Embryonic facial prominence (tissue), 1 donor: ENCODE measurements around the gene PPP1R10.
A peak's percentile ranks its signal among the peaks of the same experiment; 100 is the strongest.
"Not testable (repeated sequence)": the region's sequence is repeated elsewhere in the genome, so short reads cannot be mapped to it uniquely, and the experiment has no call there.

Experiments used
- DNase-seq: peaks from one replicate; pipeline ENCODE4 v3.0.0-alpha.2; 2016; ENCODE audit errors: extremely low spot score

Gene PPP1R10

GRCh38 chr6:30616811-30617564 is at the start of gene PPP1R10:
PPP1R10 (minus strand) TSS chr6:30617243; CDS start chr6:30609944, 7,299 bp downstream.
- DNase-seq = peak; percentile 100

GRCh38 chr6:30666300-30666699 is 49.3 kb upstream of the PPP1R10 start:
- not testable (repeated sequence) for DNase-seq

- no peak for DNase-seq
Measured at GRCh38 chr6:30664994-30665767, 48.1 kb upstream of the PPP1R10 start.

- DNase-seq = not testable (repeated sequence)
Measured at GRCh38 chr6:30657922-30658321, 40.9 kb upstream of the PPP1R10 start.

DNA sequence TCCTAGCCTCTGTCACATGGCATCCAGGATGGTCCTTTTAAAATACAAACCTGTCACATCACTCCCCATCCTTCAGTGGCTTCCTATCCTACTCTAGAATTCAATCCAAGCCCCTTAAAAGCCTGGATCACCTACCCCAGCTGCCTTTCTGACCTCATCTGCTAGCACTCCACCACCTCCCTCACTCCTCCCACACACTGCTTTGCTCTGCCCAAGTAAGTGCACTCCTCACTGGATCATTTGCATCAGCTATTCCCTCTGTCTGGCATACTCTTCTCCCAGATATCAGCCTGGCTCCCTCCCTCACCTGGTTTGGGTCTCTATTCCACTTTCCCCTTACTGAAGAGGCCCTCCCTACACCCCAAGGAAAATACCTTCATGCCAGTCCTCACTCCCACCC is 40.4 kb upstream of the PPP1R10 start:
- DNase-seq = no peak

DNA sequence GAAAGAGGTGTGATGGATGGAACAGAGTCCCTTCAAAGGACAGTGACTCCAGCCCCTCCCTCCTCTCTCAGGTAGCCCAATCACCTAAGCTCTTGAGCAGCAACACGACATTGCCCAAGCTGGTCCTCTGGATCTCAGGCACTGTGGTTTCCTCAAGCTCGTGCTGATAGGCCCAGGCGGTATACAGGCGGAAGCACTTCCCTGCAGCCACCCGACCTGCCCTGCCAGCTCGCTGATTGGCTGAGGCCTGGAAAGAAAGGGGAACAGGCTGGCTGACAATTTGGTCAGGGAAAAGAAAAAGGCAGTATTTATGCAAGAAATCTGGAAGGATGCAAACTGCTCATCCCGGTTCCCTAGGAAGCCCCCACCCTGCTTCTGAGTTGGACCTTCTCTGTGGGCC is 39.5 kb upstream of the PPP1R10 start:
- DNase-seq = no peak

- DNase-seq = no peak
Measured at GRCh38 chr6:30655743-30656094, 38.7 kb upstream of the PPP1R10 start.

DNA sequence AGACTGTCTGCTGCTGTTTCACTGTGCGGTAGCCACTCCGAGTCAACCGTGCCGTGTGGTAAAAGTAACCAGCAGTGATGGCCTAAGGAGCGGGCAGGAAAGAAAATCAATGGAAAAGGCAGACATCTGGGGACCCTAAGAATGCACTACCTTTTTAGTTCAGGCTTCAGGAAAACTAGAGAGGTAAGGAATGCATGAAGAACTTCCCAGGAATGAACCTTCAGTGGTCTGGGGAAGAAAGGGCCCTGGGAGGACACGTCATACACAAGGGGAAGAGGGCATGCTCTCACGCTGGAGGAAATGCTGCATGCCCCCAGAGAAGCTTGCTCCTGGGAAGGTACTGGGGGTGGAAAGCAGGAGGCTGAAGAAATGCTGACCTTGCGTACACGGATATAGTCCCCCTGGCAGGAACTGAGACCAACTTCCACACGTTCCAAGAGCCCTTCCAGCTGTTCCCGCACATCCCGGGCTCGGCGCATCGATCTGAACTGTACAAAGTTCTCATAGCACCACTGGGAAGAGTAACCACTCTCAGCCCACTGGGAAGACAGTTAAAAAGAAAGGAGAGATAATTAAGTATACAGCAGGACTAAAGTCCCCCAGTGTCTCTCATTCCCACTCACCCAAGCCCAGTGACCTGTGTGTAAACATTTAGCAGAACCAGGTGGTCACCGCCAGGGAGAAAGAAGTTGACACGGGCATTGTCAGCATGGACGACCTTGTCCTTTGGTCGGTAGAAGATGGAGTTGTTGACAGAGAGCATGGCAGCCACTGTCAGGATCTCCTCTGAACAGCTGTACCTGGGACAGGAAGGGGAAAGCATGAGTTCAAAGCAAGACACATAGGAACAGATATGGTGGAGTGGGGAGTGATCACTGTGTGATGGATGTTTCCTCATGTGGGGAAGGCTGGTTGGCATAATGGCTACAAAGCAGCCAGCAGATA is 38.0 kb upstream of the PPP1R10 start:
- DNase-seq = no peak

DNA sequence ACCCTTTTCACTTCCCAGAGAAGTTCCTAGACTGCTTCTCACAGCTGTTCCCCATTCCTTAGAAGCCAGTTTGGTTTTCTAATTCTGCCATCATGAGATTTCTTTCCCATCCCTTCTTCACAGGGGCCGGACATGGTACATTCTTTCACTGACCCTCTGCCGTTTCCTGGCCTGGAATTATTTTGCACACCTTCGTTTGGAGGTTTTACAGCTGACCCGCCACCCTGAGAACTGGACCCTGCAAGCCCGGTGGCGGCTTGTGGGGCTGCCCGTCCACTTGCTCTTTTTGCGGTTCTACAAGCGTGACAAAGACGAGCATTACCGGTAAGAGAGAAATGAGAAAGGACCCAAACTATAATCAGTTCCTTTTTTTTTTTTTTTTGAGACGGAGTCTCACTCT is 34.1 kb upstream of the PPP1R10 start:
- no peak for DNase-seq

- DNase-seq = no peak
Measured at GRCh38 chr6:30647242-30648116, 30.4 kb upstream of the PPP1R10 start.

GRCh38 chr6:30646450-30647241 is 29.6 kb upstream of the PPP1R10 start, which contains the start of gene C6orf136:
C6orf136 (plus strand) TSS chr6:30647133; CDS start chr6:30647232, 99 bp downstream.
- peak; percentile 85 for DNase-seq

DNA sequence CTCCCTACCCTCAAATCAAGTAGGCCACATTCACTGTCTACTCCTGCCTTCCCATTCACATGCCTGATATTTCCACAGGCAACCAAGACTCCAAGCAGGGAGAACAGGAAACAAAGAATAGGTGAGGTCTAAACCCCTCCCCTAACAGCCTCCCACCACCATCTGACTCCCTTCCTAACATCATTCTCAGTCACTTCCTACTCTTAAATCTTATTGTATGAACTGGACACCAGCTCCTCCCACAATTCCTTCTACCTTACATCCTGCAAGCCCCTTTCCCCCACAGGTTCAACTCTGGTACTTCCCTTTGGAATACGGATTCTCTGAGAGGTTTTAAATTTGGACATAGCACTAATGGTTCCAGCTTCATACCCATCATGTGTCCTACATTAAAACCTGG is 28.9 kb upstream of the PPP1R10 start:
- no peak for DNase-seq

GRCh38 chr6:30644769-30645168 is 27.7 kb upstream of the PPP1R10 start:
- DNase-seq = no peak

DNA sequence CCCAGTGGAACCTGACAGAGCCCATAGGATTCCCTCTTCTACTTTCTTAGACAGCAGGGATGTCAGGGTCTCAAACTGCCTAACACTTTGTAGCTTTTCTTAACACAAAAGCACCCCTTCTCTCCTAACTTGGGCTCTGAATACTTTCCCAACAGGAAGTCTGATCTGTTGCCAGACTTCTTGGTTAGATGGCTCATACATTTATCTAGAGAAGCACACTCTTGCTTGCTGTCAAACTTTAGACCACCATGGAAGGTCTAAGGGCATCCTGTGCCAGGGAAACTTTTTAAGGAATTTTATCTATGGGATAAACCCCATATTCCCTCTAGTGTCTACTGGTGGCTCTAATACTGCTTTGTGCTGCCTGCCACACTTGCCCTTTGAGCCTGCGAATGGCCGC is 26.6 kb upstream of the PPP1R10 start:
- no peak for DNase-seq

GRCh38 chr6:30641048-30641447 is 24.0 kb upstream of the PPP1R10 start:
- DNase-seq = no peak

DNA sequence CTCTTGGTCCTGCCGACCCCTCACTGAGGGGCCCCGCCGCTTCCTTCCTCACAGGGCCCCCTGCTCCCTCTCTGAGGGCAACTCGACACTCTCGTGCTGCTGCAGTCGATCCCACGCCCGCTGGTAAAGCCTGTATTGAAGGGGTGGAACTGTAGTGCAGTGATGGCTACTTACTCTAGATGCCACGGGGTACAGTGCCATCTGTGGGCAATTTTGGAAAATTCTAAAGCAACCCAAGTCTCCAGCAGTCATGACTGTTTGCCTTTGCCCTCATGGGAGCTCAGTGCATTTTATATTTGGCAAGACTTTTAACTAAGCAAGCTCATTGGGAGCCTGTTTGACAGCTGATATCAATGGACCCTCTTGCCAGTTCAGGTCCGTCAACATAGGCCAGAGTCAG is 23.4 kb upstream of the PPP1R10 start:
- DNase-seq = no peak

GRCh38 chr6:30635834-30636233 is 18.8 kb upstream of the PPP1R10 start:
- no peak for DNase-seq

DNA sequence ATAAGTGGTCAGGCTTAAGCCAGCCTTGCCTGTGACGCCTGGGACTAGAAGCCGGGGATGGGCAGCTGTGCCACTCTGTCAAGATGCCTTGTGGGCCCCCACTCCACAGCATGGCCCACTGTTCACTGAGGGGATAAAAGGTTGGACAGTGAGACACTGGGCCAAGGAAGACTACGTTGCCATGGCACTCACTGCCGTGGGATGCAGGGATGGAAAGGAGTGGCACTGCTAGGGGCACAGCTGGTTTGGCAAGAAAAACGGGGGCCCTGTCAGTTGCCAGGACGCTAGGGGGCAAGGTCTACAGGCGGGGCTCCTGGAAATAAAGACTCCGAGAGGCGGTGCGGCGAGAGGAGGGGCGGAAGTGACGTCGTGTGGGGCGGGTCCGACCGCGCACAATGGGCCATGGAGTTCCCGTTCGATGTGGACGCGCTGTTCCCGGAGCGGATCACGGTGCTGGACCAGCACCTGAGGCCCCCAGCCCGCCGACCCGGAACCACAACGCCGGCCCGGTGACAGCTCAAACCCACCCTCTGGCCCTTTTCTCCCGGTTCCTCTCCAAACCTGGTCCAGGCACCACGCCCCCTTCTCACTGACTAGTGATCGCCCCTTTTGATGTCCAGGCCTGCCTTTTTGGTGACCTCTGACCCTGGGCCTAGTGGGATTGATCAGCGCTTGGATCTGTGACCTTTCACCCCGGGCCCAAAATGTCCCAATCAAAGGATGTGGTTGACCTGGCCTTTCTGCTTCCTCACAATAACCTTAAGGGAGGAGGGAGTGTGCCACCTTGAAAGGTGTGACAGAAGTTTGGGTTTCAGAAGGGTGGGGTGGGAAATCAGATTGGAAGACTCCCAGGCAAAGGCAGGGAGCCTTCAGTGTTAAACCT is 9.7 kb upstream of the PPP1R10 start, which contains the start of gene ATAT1:
Gene ATAT1, plus strand, starts transcription at position 391 of the 883 bp plus-strand sequence.
- peak; percentile 89 for DNase-seq

GRCh38 chr6:30625511-30625910 is 8.5 kb upstream of the PPP1R10 start:
- DNase-seq = no peak
